Gastroesophageal sphincter (tissue), 3 donors: Measurements from ENCODE around the gene LTBP3.

Source experiments
- CTCF ChIP-seq, 4 experiments: fragments of 200-600 bp in 2 of 4; fragments of 450-650 bp in 2 of 4; sonication (generic) in 1 of 4; IDR thresholded peaks; one replicate each; pipeline ENCODE4 v1.5.1; 2017 to 2019; ENCODE audit warnings: antibody characterized with exemption in 4 of 4, mild to moderate bottlenecking in 2 of 4, moderate library complexity in 2 of 4
- EP300 ChIP-seq: sonication (generic); formaldehyde crosslinking; IDR thresholded peaks from one replicate; pipeline ENCODE4 v1.6.1; 2017; ENCODE audit warnings: antibody characterized with exemption, mild to moderate bottlenecking
- POLR2A ChIP-seq, 2 donors: fragments of 450-650 bp; IDR thresholded peaks; one replicate each; pipeline ENCODE4 v1.6.1; 2017; ENCODE audit warnings: antibody characterized with exemption in 2 of 2, mild to moderate bottlenecking in 2 of 2, moderate library complexity in 1 of 2
- POLR2AphosphoS5 ChIP-seq: sonication (generic); formaldehyde crosslinking; IDR thresholded peaks from one replicate; pipeline ENCODE4 v1.6.1; 2017; ENCODE audit warnings: antibody characterized with exemption

- no peak for TF ChIP-seq CTCF (IDR thresholded peaks at IDR 0.05)
- TF ChIP-seq EP300: no peak
- TF ChIP-seq POLR2A (IDR thresholded peaks at IDR 0.05): peak in 1 of 2 donors; percentile 32
- TF ChIP-seq POLR2AphosphoS5: no peak
Observed at GRCh38 chr11:65503368-65503948, 54.7 kb downstream of the LTBP3 start.
